ENCODE measurements around the gene SCGB1C1.
A peak's percentile ranks its signal among the peaks of the same experiment; 100 is the strongest.

SCGB1C1 gene

GRCh38 chr11:223026-223789 is 30.3 kb downstream of the SCGB1C1 start:
- Histone ChIP-seq H3K4me3 (ENCODE audit: low read length) (no peak overlapping the region), H3K4me1 (ENCODE audit: control insufficient read depth, low read depth, low read length) (no peaks in the 10 kb centered on the region), H3K27ac (ENCODE audit: low read length) (no peak overlapping the region), H3K9ac (ENCODE audit: low read length) (no peak overlapping the region), H3K27me3 (ENCODE audit: control insufficient read depth, insufficient read depth, low read length) (no peaks in the 10 kb centered on the region), H3K36me3 (ENCODE audit: control insufficient read depth, low read depth, low read length) (no peaks in the 10 kb centered on the region), H3K9me3 (ENCODE audit: control insufficient read depth, low read depth, low read length) (no peaks in the 10 kb centered on the region)

GRCh38 chr11:223884-224283 is 31.0 kb downstream of the SCGB1C1 start:
- Histone ChIP-seq H3K9ac (ENCODE audit: low read length) (no peak overlapping the region), H3K9me3 (ENCODE audit: control insufficient read depth, low read depth, low read length) (no peaks in the 10 kb centered on the region), H3K36me3 (ENCODE audit: control insufficient read depth, low read depth, low read length) (no peaks in the 10 kb centered on the region), H3K27me3 (ENCODE audit: control insufficient read depth, insufficient read depth, low read length) (no peaks in the 10 kb centered on the region), H3K4me1 (ENCODE audit: control insufficient read depth, low read depth, low read length) (no peaks in the 10 kb centered on the region), H3K4me3 (ENCODE audit: low read length) (no peak overlapping the region), H3K27ac (ENCODE audit: low read length) (no peak overlapping the region)

GRCh38 chr11:224424-224823 is 31.5 kb downstream of the SCGB1C1 start:
- Histone ChIP-seq H3K27me3 (ENCODE audit: control insufficient read depth, insufficient read depth, low read length) (no peaks in the 10 kb centered on the region), H3K4me3 (ENCODE audit: low read length) (no peak overlapping the region), H3K27ac (ENCODE audit: low read length) (no peak overlapping the region), H3K36me3 (ENCODE audit: control insufficient read depth, low read depth, low read length) (no peaks in the 10 kb centered on the region), H3K9me3 (ENCODE audit: control insufficient read depth, low read depth, low read length) (no peaks in the 10 kb centered on the region), H3K4me1 (ENCODE audit: control insufficient read depth, low read depth, low read length) (no peaks in the 10 kb centered on the region), H3K9ac (ENCODE audit: low read length) (no peak overlapping the region)

GRCh38 chr11:225734-226453 is 33.0 kb downstream of the SCGB1C1 start:
- H3K9ac ChIP-seq (ENCODE audit: low read length), result no peak overlapping the region
- H3K27me3 ChIP-seq (ENCODE audit: control insufficient read depth, insufficient read depth, low read length), result no peaks in the 10 kb centered on the region
- no peaks in the 10 kb centered on the region for H3K36me3 ChIP-seq (ENCODE audit: control insufficient read depth, low read depth, low read length)
- H3K27ac ChIP-seq (ENCODE audit: low read length), result no peak overlapping the region
- H3K9me3 ChIP-seq (ENCODE audit: control insufficient read depth, low read depth, low read length), result no peaks in the 10 kb centered on the region
- no peaks in the 10 kb centered on the region for H3K4me1 ChIP-seq (ENCODE audit: control insufficient read depth, low read depth, low read length)
- H3K4me3 ChIP-seq (ENCODE audit: low read length), result no peak overlapping the region

GRCh38 chr11:227824-228379 is 35.0 kb downstream of the SCGB1C1 start:
- Histone ChIP-seq H3K9me3 (ENCODE audit: control insufficient read depth, low read depth, low read length) (no peaks in the 10 kb centered on the region), H3K4me3 (ENCODE audit: low read length) (no peak overlapping the region), H3K4me1 (ENCODE audit: control insufficient read depth, low read depth, low read length) (no peaks in the 10 kb centered on the region), H3K36me3 (ENCODE audit: control insufficient read depth, low read depth, low read length) (no peaks in the 10 kb centered on the region), H3K27me3 (ENCODE audit: control insufficient read depth, insufficient read depth, low read length) (no peaks in the 10 kb centered on the region), H3K9ac (ENCODE audit: low read length) (no peak overlapping the region), H3K27ac (ENCODE audit: low read length) (no peak overlapping the region)

- Histone ChIP-seq H3K4me1 (ENCODE audit: control insufficient read depth, low read depth, low read length) (peaks cover 3% of the 10 kb centered on the region), H3K4me3 (ENCODE audit: low read length) (no peak overlapping the region), H3K36me3 (ENCODE audit: control insufficient read depth, low read depth, low read length) (no peaks in the 10 kb centered on the region), H3K9ac (ENCODE audit: low read length) (no peak overlapping the region), H3K27ac (ENCODE audit: low read length) (no peak overlapping the region), H3K27me3 (ENCODE audit: control insufficient read depth, insufficient read depth, low read length) (no peaks in the 10 kb centered on the region), H3K9me3 (ENCODE audit: control insufficient read depth, low read depth, low read length) (no peaks in the 10 kb centered on the region)
Observed at GRCh38 chr11:230431-230830, 37.6 kb downstream of the SCGB1C1 start.

GRCh38 chr11:232783-233565 is 40.1 kb downstream of the SCGB1C1 start:
- Histone ChIP-seq H3K4me1 (ENCODE audit: control insufficient read depth, low read depth, low read length) (peaks cover 11% of the 10 kb centered on the region), H3K9ac (ENCODE audit: low read length) (no peak overlapping the region), H3K4me3 (ENCODE audit: low read length) (no peak overlapping the region), H3K27ac (ENCODE audit: low read length) (no peak overlapping the region), H3K27me3 (ENCODE audit: control insufficient read depth, insufficient read depth, low read length) (no peaks in the 10 kb centered on the region), H3K9me3 (ENCODE audit: control insufficient read depth, low read depth, low read length) (no peaks in the 10 kb centered on the region), H3K36me3 (ENCODE audit: control insufficient read depth, low read depth, low read length) (no peaks in the 10 kb centered on the region)

- no peak overlapping the region for H3K9ac ChIP-seq (ENCODE audit: low read length)
- no peaks in the 10 kb centered on the region for H3K9me3 ChIP-seq (ENCODE audit: control insufficient read depth, low read depth, low read length)
- no peak overlapping the region for H3K27ac ChIP-seq (ENCODE audit: low read length)
- H3K4me3 ChIP-seq (ENCODE audit: low read length), result peak overlapping the region; percentile 96
- H3K27me3 ChIP-seq (ENCODE audit: control insufficient read depth, insufficient read depth, low read length), result no peaks in the 10 kb centered on the region
- H3K36me3 ChIP-seq (ENCODE audit: control insufficient read depth, low read depth, low read length), result no peaks in the 10 kb centered on the region
- H3K4me1 ChIP-seq (ENCODE audit: control insufficient read depth, low read depth, low read length), result peaks cover 12% of the 10 kb centered on the region
Observed at GRCh38 chr11:235180-235579, 42.3 kb downstream of the SCGB1C1 start.

- H3K27ac ChIP-seq (ENCODE audit: low read length), result peak overlapping the region; percentile 25
- H3K4me3 ChIP-seq (ENCODE audit: low read length), result peak overlapping the region; percentile 96
- H3K4me1 ChIP-seq (ENCODE audit: control insufficient read depth, low read depth, low read length), result peaks cover 12% of the 10 kb centered on the region
- H3K9ac ChIP-seq (ENCODE audit: low read length), result peak overlapping the region; percentile 74
- no peaks in the 10 kb centered on the region for H3K27me3 ChIP-seq (ENCODE audit: control insufficient read depth, insufficient read depth, low read length)
- H3K36me3 ChIP-seq (ENCODE audit: control insufficient read depth, low read depth, low read length), result no peaks in the 10 kb centered on the region
- H3K9me3 ChIP-seq (ENCODE audit: control insufficient read depth, low read depth, low read length), result no peaks in the 10 kb centered on the region
Observed at GRCh38 chr11:235609-235996, 42.7 kb downstream of the SCGB1C1 start.

- peak within 1 kb of the TSS; percentile 76 for H3K27ac ChIP-seq (ENCODE audit: low read length)
- no peaks in the 10 kb centered on the region for H3K27me3 ChIP-seq (ENCODE audit: control insufficient read depth, insufficient read depth, low read length)
Observed at GRCh38 chr11:235997-236773, 43.3 kb downstream of the SCGB1C1 start, which contains the start of gene SIRT3. Gene SIRT3, minus strand, starts transcription at chr11:236342. Its CDS starts 14 bp downstream, at chr11:236328.

More at GRCh38 chr11:235997-236773, 43.3 kb downstream of the SCGB1C1 start, which contains the start of gene SIRT3:
- no peaks in the 10 kb centered on the region for H3K36me3 ChIP-seq (ENCODE audit: control insufficient read depth, low read depth, low read length)
- H3K9ac ChIP-seq (ENCODE audit: low read length), result peak within 1 kb of the TSS; percentile 88
- H3K4me3 ChIP-seq (ENCODE audit: low read length), result peak within 1 kb of the TSS; percentile 97
- no peaks in the 10 kb centered on the region for H3K9me3 ChIP-seq (ENCODE audit: control insufficient read depth, low read depth, low read length)
- H3K4me1 ChIP-seq (ENCODE audit: control insufficient read depth, low read depth, low read length), result peaks cover 12% of the 10 kb centered on the region

Measured in iPS-18a (cell line).